Caco-2 (cell line): ENCODE results near the gene MPLKIP. TPM values are rescaled to one million over a fixed set of nuclear protein-coding genes. Genes with fewer than 3 reads are reported as not detected.
"Not testable (repeated sequence)": the region's sequence is repeated elsewhere in the genome, so short reads cannot be mapped to it uniquely, and the experiment has no call there.

Experiments
- BruUV-seq: library from RNA; stranded (reverse); fragments of 400-500 nt; replicated peaks from 2 replicates; lab custom pipeline; 2021; lab: Mats Ljungman, UMichigan
- CTCF ChIA-PET: fragments of 300-600 bp; sonication (Branson Sonifier 250); formaldehyde crosslinking; loops from one replicate; lab custom pipeline; 2022; ENCODE audit warnings: antibody characterized with exemption; lab: Charles Lee
- POLR2A ChIA-PET: fragments of 300-600 bp; sonication (Branson Sonifier 250); formaldehyde crosslinking; loops from one replicate; lab custom pipeline; 2022; ENCODE audit warnings: antibody characterized with exemption; lab: Charles Lee
- DNase-seq, 2 experiments: peaks; one replicate each; pipeline versions ENCODE4 v3.0.0 to v3.0.0-alpha.2; 2020 to 2022
- H3K27me3 ChIP-seq: replicated peaks from 2 replicates; pipeline ENCODE4 v1.6.0; 2011; ENCODE audit warnings: low read length; ENCODE audit not compliant: control insufficient read depth, insufficient read depth
- H3K36me3 ChIP-seq: 2 replicates; pipeline ENCODE4 v1.5.1; 2011; ENCODE audit warnings: low read length; ENCODE audit not compliant: control insufficient read depth, insufficient read depth
- H3K4me1 ChIP-seq: fragments of 250-450 bp; sonication (Bioruptor Pico); 2 replicates; pipeline ENCODE4 v1.5.1; 2020; ENCODE audit warnings: mild to moderate bottlenecking
- H3K4me3 ChIP-seq: 2 replicates; pipeline ENCODE4 v1.5.1; 2011; ENCODE audit warnings: low read depth, mild to moderate bottlenecking, control low read depth, low read length
- H3K9me3 ChIP-seq: fragments of 250-450 bp; sonication (Bioruptor Pico); 2 replicates; pipeline ENCODE4 v1.5.1; 2020; ENCODE audit warnings: mild to moderate bottlenecking, moderate library complexity
- H3K27ac Mint-ChIP-seq: one replicate; pipeline ENCODE4 v1.8.0; 2022; ENCODE audit warnings: mixed read lengths; ENCODE audit not compliant: unreplicated experiment
- H3K27me3 Mint-ChIP-seq: one replicate; pipeline ENCODE4 v1.8.0; 2022; ENCODE audit warnings: mixed read lengths; ENCODE audit not compliant: insufficient read depth, unreplicated experiment
- H3K36me3 Mint-ChIP-seq: one replicate; pipeline ENCODE4 v1.8.0; 2022; ENCODE audit warnings: mild to moderate bottlenecking, mixed read lengths; ENCODE audit not compliant: insufficient read depth, unreplicated experiment
- H3K4me1 Mint-ChIP-seq: one replicate; pipeline ENCODE4 v1.8.0; 2022; ENCODE audit warnings: low read depth, mixed read lengths; ENCODE audit not compliant: unreplicated experiment
- H3K4me3 Mint-ChIP-seq: one replicate; pipeline ENCODE4 v1.8.0; 2022; ENCODE audit warnings: mild to moderate bottlenecking, moderate library complexity, mixed read lengths; ENCODE audit not compliant: unreplicated experiment
- H3K9me3 Mint-ChIP-seq: one replicate; pipeline ENCODE4 v1.8.0; 2022; ENCODE audit warnings: mixed read lengths; ENCODE audit not compliant: unreplicated experiment
- intact Hi-C: fragments of 100-400 bp; cut with micrococcal nuclease; formaldehyde crosslinking; loops from one replicate; pipeline ENCODE4 v1.10.0; 2022; ENCODE audit not compliant: unreplicated experiment
- total RNA-seq: library from RNA; stranded (reverse); gene quantifications from 2 replicates; pipeline ENCODE4 v1.2.3, GENCODE V29; 2022
- TF ChIP-seq, protein P1 (sequence below), 2 experiments: fragments of 200-600 bp in 1 of 2; IDR thresholded peaks; 1 replicate in 1 of 2; 2 replicates in 1 of 2; pipeline versions ENCODE4 v1.5.1 to v1.8.0; 2011 to 2022; ENCODE audit warnings: antibody characterized with exemption in 1 of 2, control low read depth in 1 of 2, inconsistent platforms in 1 of 2, low read depth in 1 of 2, low read length in 1 of 2, mild to moderate bottlenecking in 1 of 2, moderate library complexity in 1 of 2; ENCODE audit not compliant: insufficient read depth in 1 of 2, severe bottlenecking in 1 of 2, unreplicated experiment in 1 of 2

The MPLKIP gene
- total RNA-seq, 1 experiment from 2014 or later: 34.0 TPM

DNA sequence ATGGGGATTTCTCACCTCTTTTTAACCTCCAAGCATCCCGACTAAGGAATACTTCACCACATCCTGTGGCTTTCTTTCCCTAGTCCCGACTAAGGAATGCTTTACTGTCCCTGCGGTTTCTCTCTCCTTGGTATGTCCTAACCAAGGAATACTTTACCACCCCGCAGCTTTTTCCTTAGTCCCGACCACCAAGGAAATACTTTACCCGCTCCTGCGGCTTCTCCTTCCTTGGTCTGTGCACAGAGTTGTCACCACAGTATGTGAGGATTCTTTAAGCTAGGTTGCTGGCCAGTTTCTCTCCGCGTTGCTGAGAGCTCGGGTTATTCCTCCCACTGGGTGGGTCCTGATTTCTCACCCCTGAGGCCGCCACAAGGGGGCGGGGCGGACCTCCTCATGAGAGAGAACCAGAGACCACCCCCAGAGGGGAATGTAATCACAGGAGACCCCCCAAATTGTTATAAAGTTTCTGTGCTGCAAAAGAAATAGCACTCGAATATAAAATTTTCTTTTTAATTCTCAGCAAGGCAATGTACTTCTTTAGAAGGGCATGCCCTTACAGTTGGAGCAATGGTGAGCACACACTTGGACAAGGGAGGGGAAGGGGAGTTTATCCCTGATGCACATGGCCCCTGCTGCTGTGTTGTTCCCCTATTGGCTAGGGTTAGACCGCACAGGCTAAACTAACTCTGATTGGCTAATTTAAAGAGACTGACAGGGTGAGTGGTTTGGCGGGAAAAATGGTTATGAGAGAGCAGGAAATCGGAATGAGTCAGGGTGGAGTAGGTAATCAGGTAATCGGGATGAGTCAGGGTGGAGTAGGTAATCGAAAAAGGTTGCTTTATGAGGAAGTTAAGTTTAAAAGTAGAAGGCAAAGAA, 13.2 kb upstream of the MPLKIP start:
- Histone ChIP-seq H3K4me3 (no peak overlapping the region), H3K9me3 (0 out of 2 replicates have a peak, but pooled peaks cover 2% of the 10 kb centered on the region), H3K4me1 (peaks cover 11% of the 10 kb centered on the region), H3K27me3 (no peaks in the 10 kb centered on the region), H3K36me3 (no peaks in the 10 kb centered on the region)
- CTCF ChIA-PET: no interaction called here
- TF ChIP-seq, protein P1, sequence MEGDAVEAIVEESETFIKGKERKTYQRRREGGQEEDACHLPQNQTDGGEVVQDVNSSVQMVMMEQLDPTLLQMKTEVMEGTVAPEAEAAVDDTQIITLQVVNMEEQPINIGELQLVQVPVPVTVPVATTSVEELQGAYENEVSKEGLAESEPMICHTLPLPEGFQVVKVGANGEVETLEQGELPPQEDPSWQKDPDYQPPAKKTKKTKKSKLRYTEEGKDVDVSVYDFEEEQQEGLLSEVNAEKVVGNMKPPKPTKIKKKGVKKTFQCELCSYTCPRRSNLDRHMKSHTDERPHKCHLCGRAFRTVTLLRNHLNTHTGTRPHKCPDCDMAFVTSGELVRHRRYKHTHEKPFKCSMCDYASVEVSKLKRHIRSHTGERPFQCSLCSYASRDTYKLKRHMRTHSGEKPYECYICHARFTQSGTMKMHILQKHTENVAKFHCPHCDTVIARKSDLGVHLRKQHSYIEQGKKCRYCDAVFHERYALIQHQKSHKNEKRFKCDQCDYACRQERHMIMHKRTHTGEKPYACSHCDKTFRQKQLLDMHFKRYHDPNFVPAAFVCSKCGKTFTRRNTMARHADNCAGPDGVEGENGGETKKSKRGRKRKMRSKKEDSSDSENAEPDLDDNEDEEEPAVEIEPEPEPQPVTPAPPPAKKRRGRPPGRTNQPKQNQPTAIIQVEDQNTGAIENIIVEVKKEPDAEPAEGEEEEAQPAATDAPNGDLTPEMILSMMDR (IDR thresholded peaks at IDR 0.05; ENCODE audit: insufficient read depth in 1 of 2, low read depth in 1 of 2, low read length in 1 of 2, severe bottlenecking in 1 of 2, unreplicated experiment in 1 of 2): no peak
- no peaks in the 10 kb centered on the region for H3K4me1 Mint-ChIP-seq
- intact Hi-C loops: no loop called here
- no peak overlapping the region for H3K4me3 Mint-ChIP-seq
- no peaks in the 10 kb centered on the region for H3K36me3 Mint-ChIP-seq
- POLR2A ChIA-PET: no interaction called here
- H3K9me3 Mint-ChIP-seq: peaks cover 23% of the 10 kb centered on the region
- H3K27ac Mint-ChIP-seq: no peak overlapping the region
- H3K27me3 Mint-ChIP-seq: no peaks in the 10 kb centered on the region
- no peak for DNase-seq
- BruUV-seq: no TSS peak

DNA sequence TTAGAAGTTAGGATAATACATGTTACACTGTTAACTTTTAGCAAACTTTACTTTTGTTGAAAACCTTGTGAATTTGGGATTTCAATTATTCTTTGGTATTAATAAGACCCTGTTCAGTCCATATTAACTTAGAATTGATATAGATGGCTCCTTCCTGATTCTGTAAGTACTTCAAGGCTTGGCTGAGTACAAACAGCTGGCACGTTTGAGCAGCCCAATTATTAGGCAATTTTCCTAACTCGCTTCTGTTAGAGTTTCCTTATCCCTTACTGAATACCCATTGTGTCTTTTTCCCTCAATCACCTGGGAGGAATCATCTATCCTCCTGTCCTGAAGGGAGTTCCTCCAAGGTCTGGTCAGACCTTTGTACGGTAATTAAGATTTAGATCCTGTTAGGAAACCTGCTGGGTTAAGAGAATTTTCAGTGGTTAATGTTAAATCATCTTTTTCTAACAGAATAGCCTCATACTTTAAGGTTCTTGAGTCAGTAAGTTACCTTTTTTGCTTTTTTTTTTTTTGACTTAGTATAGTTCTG, 11.2 kb upstream of the MPLKIP start:
- H3K27me3 ChIP-seq, H3K4me1 ChIP-seq, POLR2A ChIA-PET, intact Hi-C loops, BruUV-seq, H3K4me3 ChIP-seq, DNase-seq, H3K9me3 ChIP-seq, H3K36me3 ChIP-seq, H3K4me1 Mint-ChIP-seq, H3K27ac Mint-ChIP-seq, H3K27me3 Mint-ChIP-seq, H3K4me3 Mint-ChIP-seq, CTCF ChIA-PET, H3K36me3 Mint-ChIP-seq: not testable (repeated sequence)
- peaks cover 23% of the 10 kb centered on the region for H3K9me3 Mint-ChIP-seq

DNA sequence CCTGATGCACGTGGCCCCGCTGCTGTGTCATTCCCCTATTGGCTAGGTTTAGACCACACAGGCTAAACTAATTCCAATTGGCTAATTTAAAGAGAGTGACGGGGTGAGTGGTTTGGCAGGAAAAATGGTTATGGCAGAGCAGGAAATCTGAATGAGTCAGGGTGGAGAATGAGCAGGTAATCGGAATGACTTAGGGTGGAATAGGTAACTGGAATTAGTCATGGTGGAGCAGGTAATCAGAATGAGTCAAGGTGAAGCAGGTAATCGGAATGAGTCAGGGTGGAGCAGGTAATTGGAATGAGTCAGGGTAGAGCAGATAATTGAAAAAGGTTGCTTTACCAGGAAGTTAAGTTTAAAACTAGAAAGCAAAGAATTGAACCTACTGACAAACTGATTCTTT, 7.5 kb upstream of the MPLKIP start:
- H3K27me3 ChIP-seq, H3K27ac Mint-ChIP-seq, POLR2A ChIA-PET, DNase-seq, BruUV-seq, intact Hi-C loops, H3K4me1 Mint-ChIP-seq, H3K4me1 ChIP-seq, H3K36me3 ChIP-seq, H3K4me3 ChIP-seq, H3K4me3 Mint-ChIP-seq, CTCF ChIA-PET, H3K9me3 ChIP-seq, H3K9me3 Mint-ChIP-seq, H3K27me3 Mint-ChIP-seq, H3K36me3 Mint-ChIP-seq: not testable (repeated sequence)

DNA sequence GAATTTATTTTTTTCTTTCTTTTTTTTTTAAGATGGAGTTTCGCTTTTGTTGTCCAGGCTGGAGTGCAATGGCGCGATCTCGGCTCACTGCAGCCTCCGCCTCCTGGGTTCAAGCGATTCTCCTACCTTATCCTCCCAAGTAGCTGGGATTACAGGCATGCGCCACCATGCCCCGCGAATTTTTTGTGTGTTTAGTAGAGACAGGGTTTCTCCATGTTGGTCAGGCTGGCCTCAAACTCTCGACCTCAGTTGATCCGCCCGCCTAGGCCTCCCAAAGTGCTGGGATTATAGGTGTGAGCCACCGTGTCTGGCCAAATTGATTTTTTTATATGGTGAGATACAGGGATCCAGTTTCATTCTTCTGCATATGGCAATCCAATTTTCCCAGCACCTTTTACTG, 5.5 kb upstream of the MPLKIP start:
- H3K27ac Mint-ChIP-seq, H3K4me3 Mint-ChIP-seq, H3K36me3 Mint-ChIP-seq, H3K9me3 ChIP-seq, H3K4me1 ChIP-seq, POLR2A ChIA-PET, BruUV-seq, intact Hi-C loops, H3K36me3 ChIP-seq, H3K9me3 Mint-ChIP-seq, H3K27me3 ChIP-seq, DNase-seq, H3K27me3 Mint-ChIP-seq, H3K4me3 ChIP-seq, CTCF ChIA-PET, H3K4me1 Mint-ChIP-seq: not testable (repeated sequence)
